Bronchial epithelial cell (primary cell): ENCODE results near the gene CCDC177. TPM values are rescaled to one million over a fixed set of nuclear protein-coding genes. Genes with fewer than 3 reads are reported as not detected.

Source experiments
- DNase-seq: peaks from one replicate; pipeline ENCODE4 v3.0.0-alpha.2; 2010; ENCODE audit warnings: low read depth
- FAIRE-seq: peaks from 2 replicates; lab custom pipeline; 2011; peaks lifted over from hg19 to GRCh38; lab: Jason Lieb, UNC
- H3K27me3 ChIP-seq: 2 replicates; pipeline ENCODE4 v1.5.1; 2011; ENCODE audit warnings: low read length; ENCODE audit not compliant: control insufficient read depth, insufficient read depth
- H3K36me3 ChIP-seq: 2 replicates; pipeline ENCODE4 v1.5.1; 2011; ENCODE audit warnings: low read length; ENCODE audit not compliant: control insufficient read depth, insufficient read depth
- H3K4me3 ChIP-seq: 2 replicates; pipeline ENCODE4 v1.5.1; 2011; ENCODE audit warnings: mild to moderate bottlenecking, low read depth, low read length, control low read depth
- total RNA-seq: library from RNA; depleted of rRNA; stranded (reverse); fragments of >200 nt; gene quantifications from 2 replicates; pipeline ENCODE4 v1.2.1, GENCODE V29; 2014
- TF ChIP-seq, protein P1 (sequence below): IDR thresholded peaks from 2 replicates; pipeline ENCODE4 v1.5.1; 2011; ENCODE audit warnings: mild to moderate bottlenecking, moderate library complexity, low read length, control low read depth, inconsistent platforms; ENCODE audit not compliant: insufficient read depth, severe bottlenecking

Gene CCDC177
- total RNA-seq, 1 donor from 2014 or later: not detected

DNA sequence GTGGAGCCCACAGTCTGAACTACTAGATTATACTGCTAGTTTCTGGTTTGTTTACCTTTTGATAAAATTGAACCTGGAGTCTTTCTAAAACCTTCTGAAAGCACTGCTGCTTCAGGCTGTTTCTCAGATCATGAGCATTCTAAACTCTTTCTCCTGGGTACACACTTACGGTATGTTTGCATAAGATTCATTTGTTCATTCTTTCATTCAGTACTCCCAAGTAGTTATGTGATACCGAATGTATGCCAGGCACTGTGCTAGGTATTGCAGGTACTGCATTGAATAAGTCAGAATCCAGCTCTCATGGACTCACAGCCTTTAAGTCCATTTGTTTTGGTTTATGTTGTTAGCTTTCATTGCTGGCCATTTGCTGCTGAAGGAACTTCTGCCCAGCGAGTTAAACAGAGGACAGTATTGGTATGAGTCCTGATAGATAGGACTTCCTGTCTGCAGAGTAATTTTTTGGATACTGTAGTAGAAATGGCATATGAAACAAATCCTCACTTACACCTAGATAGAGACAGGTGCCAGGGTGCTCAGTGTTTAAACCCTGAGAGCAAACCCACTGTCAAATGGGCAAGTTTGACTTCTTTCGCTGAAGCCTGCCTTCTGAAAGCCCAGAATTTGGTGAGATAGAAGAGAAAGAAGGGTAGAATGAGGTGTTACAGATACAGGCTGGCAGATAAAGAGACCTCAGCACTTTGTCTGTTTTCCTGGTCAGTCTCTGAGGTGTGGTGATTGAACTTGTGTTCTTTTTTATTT lies 38.8 kb upstream of the CCDC177 start:
- Histone ChIP-seq H3K27me3 (no peaks in the 10 kb centered on the region), H3K36me3 (peaks cover 4% of the 10 kb centered on the region), H3K4me3 (peak overlapping the region; percentile 57)
- DNase-seq (peak; percentile 15), FAIRE-seq (no peak)
- TF ChIP-seq, protein P1, sequence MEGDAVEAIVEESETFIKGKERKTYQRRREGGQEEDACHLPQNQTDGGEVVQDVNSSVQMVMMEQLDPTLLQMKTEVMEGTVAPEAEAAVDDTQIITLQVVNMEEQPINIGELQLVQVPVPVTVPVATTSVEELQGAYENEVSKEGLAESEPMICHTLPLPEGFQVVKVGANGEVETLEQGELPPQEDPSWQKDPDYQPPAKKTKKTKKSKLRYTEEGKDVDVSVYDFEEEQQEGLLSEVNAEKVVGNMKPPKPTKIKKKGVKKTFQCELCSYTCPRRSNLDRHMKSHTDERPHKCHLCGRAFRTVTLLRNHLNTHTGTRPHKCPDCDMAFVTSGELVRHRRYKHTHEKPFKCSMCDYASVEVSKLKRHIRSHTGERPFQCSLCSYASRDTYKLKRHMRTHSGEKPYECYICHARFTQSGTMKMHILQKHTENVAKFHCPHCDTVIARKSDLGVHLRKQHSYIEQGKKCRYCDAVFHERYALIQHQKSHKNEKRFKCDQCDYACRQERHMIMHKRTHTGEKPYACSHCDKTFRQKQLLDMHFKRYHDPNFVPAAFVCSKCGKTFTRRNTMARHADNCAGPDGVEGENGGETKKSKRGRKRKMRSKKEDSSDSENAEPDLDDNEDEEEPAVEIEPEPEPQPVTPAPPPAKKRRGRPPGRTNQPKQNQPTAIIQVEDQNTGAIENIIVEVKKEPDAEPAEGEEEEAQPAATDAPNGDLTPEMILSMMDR: no peak

DNA sequence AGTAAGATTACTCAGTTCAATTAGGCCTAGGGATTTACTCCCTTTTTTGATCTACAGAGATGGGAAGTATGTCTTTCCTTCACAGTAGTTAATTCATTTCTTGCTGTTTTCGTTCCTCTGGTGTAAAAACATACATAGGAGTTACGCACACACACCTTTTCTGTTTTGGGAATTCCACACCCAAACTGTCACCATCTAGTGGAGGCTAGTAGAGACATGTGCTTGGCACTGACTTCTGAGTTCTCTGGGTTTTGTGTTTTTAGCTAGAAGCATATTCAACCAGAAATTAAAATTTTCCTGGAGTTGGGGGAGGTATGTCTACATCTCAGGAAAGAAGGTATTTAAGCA lies 38.1 kb upstream of the CCDC177 start:
- peak; percentile 71 for DNase-seq
- no peak for FAIRE-seq
- Histone ChIP-seq H3K27me3 (no peaks in the 10 kb centered on the region), H3K4me3 (peak overlapping the region; percentile 57), H3K36me3 (peaks cover 4% of the 10 kb centered on the region)
- TF ChIP-seq, protein P1: no peak

- DNase-seq (peak; percentile 19), FAIRE-seq (no peak)
- peak overlapping the region; percentile 57 for H3K4me3 ChIP-seq
- H3K36me3 ChIP-seq: peaks cover 3% of the 10 kb centered on the region
- H3K27me3 ChIP-seq: no peaks in the 10 kb centered on the region
- TF ChIP-seq, protein P1: no peak
Measured at GRCh38 chr14:69612014-69612782, 37.5 kb upstream of the CCDC177 start.

- peak; percentile 58 for DNase-seq
- H3K4me3 ChIP-seq: peak within 1 kb of the TSS; percentile 57
- TF ChIP-seq, protein P1: no peak
- FAIRE-seq: no peak
- peaks cover 3% of the 10 kb centered on the region for H3K36me3 ChIP-seq
- no peaks in the 10 kb centered on the region for H3K27me3 ChIP-seq
Measured at GRCh38 chr14:69611172-69612013, 36.7 kb upstream of the CCDC177 start, which contains the start of gene SUSD6. SUSD6 (plus strand) TSS chr14:69611596; CDS start chr14:69658593, 46,997 bp downstream.

DNA sequence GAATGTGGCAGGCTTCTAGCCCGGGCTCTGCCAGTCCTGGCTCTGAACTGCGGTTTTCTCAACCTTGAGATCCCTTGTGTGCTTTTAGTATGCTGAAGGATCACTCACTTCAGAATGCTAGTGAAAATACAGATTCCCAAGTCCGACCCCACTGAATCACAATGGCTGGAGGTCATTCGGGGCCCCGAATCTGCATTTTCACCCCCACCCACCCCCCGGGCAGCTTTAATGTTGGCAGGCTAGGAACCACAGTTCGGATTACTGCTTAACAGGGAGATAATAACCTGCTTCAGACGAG lies 36.2 kb upstream of the CCDC177 start:
- Histone ChIP-seq H3K4me3 (peak overlapping the region; percentile 48), H3K36me3 (peaks cover 3% of the 10 kb centered on the region), H3K27me3 (no peaks in the 10 kb centered on the region)
- DNase-seq (no peak), FAIRE-seq (no peak)
- TF ChIP-seq, protein P1: no peak
